H9 (cell line): ENCODE measurements around the gene SAP30L. TPM values are rescaled to one million over a fixed set of nuclear protein-coding genes. Genes with fewer than 3 reads are reported as not detected.

Experiments used
- DNase-seq: peaks from one replicate; pipeline ENCODE4 v3.0.0-alpha.2; 2017
- H2AFZ ChIP-seq: one replicate; pipeline ENCODE4 v1.6.1; 2013; ENCODE audit warnings: mild to moderate bottlenecking, low read length, control low read depth, moderate library complexity
- H2AK5ac ChIP-seq: 2 replicates; pipeline ENCODE4 v1.6.1; 2013; ENCODE audit warnings: low read length, control low read depth, mixed read lengths; ENCODE audit not compliant: insufficient read length
- H2BK120ac ChIP-seq: one replicate; pipeline ENCODE4 v1.6.1; 2013; ENCODE audit warnings: low read depth, mild to moderate bottlenecking, low read length, control low read depth, inconsistent platforms; ENCODE audit not compliant: poor library complexity, severe bottlenecking
- H2BK12ac ChIP-seq: 2 replicates; pipeline ENCODE4 v1.6.1; 2013; ENCODE audit warnings: low read length, control low read depth, mixed read lengths, low read depth; ENCODE audit not compliant: insufficient read length
- H2BK15ac ChIP-seq: 2 replicates; pipeline ENCODE4 v1.6.1; 2013; ENCODE audit warnings: low read depth, low read length, control low read depth
- H2BK20ac ChIP-seq: one replicate; pipeline ENCODE4 v1.6.1; 2013; ENCODE audit warnings: low read depth, mild to moderate bottlenecking, low read length, control low read depth, inconsistent platforms; ENCODE audit not compliant: poor library complexity, severe bottlenecking
- H2BK5ac ChIP-seq: 2 replicates; pipeline ENCODE4 v1.6.1; 2013; ENCODE audit warnings: low read length, control low read depth, mixed read lengths; ENCODE audit not compliant: insufficient read length
- H3K14ac ChIP-seq: 2 replicates; pipeline ENCODE4 v1.6.1; 2013; ENCODE audit warnings: low read length, control low read depth; ENCODE audit not compliant: insufficient read depth
- H3K18ac ChIP-seq: 2 replicates; pipeline ENCODE4 v1.6.1; 2013; ENCODE audit warnings: low read depth, mild to moderate bottlenecking, mixed read lengths, low read length, control low read depth; ENCODE audit not compliant: insufficient read length
- H3K23ac ChIP-seq: 2 replicates; pipeline ENCODE4 v1.6.1; 2013; ENCODE audit warnings: low read length, control low read depth, mixed read lengths, low read depth; ENCODE audit not compliant: insufficient read length
- H3K23me2 ChIP-seq: 2 replicates; pipeline ENCODE4 v1.6.1; 2013; ENCODE audit warnings: low read depth, mild to moderate bottlenecking, mixed read lengths, low read length, control low read depth; ENCODE audit not compliant: insufficient read length, poor library complexity, severe bottlenecking
- H3K27ac ChIP-seq: 2 replicates; pipeline ENCODE4 v1.5.1; 2013; ENCODE audit warnings: low read length, control low read depth, mixed read lengths, low read depth; ENCODE audit not compliant: insufficient read length
- H3K27me3 ChIP-seq: 2 replicates; pipeline ENCODE4 v1.6.1; 2013; ENCODE audit warnings: low read length, control low read depth, inconsistent platforms; ENCODE audit not compliant: insufficient read depth
- H3K4ac ChIP-seq: 2 replicates; pipeline ENCODE4 v1.6.1; 2013; ENCODE audit warnings: low read depth, mild to moderate bottlenecking, control low read depth, inconsistent platforms, low read length, moderate library complexity
- H3K4me1 ChIP-seq: 2 replicates; pipeline ENCODE4 v1.6.1; 2013; ENCODE audit warnings: low read length, control low read depth, inconsistent platforms; ENCODE audit not compliant: insufficient read depth
- H3K4me2 ChIP-seq: 2 replicates; pipeline ENCODE4 v1.6.1; 2013; ENCODE audit warnings: low read length, control low read depth, mixed read lengths; ENCODE audit not compliant: insufficient read length, insufficient read depth
- H3K56ac ChIP-seq: 2 replicates; pipeline ENCODE4 v1.6.1; 2013; ENCODE audit warnings: low read depth, mild to moderate bottlenecking, mixed read lengths, low read length, control low read depth; ENCODE audit not compliant: insufficient read length
- H3K79me1 ChIP-seq: 2 replicates; pipeline ENCODE4 v1.6.1; 2013; ENCODE audit warnings: low read depth, mild to moderate bottlenecking, moderate library complexity, low read length, control low read depth, inconsistent platforms; ENCODE audit not compliant: insufficient read depth, poor library complexity, severe bottlenecking
- H3K79me2 ChIP-seq: 2 replicates; pipeline ENCODE4 v1.6.1; 2013; ENCODE audit warnings: low read length, control low read depth, inconsistent platforms; ENCODE audit not compliant: insufficient read depth
- H3K9ac ChIP-seq: 2 replicates; pipeline ENCODE4 v1.6.1; 2013; ENCODE audit warnings: low read length, control low read depth, mixed read lengths; ENCODE audit not compliant: insufficient read length; ENCODE audit errors: extremely low read depth
- H3K9me3 ChIP-seq: one replicate; pipeline ENCODE4 v1.6.1; 2013; ENCODE audit warnings: low read depth, low read length, inconsistent platforms; ENCODE audit not compliant: control insufficient read depth
- H3T11ph ChIP-seq: one replicate; pipeline ENCODE4 v1.6.1; 2013; ENCODE audit warnings: mild to moderate bottlenecking, low read length, control low read depth, inconsistent platforms
- H4K20me1 ChIP-seq: one replicate; pipeline ENCODE4 v1.6.1; 2013; ENCODE audit not compliant: control insufficient read depth, insufficient read length, insufficient read depth
- H4K5ac ChIP-seq: 2 replicates; pipeline ENCODE4 v1.6.1; 2013; ENCODE audit warnings: low read depth, mild to moderate bottlenecking, mixed read lengths, low read length, control low read depth; ENCODE audit not compliant: insufficient read length
- H4K8ac ChIP-seq: replicated peaks from 2 replicates; pipeline ENCODE4 v1.6.1; 2013; ENCODE audit warnings: low read length, control low read depth, mixed read lengths, low read depth; ENCODE audit not compliant: insufficient read length
- H4K91ac ChIP-seq: 2 replicates; pipeline ENCODE4 v1.6.1; 2013; ENCODE audit warnings: low read depth, mild to moderate bottlenecking, moderate library complexity, mixed read lengths, low read length, control low read depth; ENCODE audit not compliant: insufficient read length
- H3K27ac Mint-ChIP-seq, 3 experiments: 2 replicates in 2 of 3; 3 replicates in 1 of 3; pipeline ENCODE4 v1.8.0; 2020 to 2021; ENCODE audit warnings: mixed read lengths in 3 of 3, mild to moderate bottlenecking in 1 of 3, moderate library complexity in 1 of 3
- H3K27me3 Mint-ChIP-seq: 2 replicates; pipeline ENCODE4 v1.8.0; 2021; ENCODE audit warnings: low read depth, mild to moderate bottlenecking, moderate library complexity, mixed read lengths
- H3K36me3 Mint-ChIP-seq, 3 experiments: 2 replicates in 2 of 3; 3 replicates in 1 of 3; pipeline ENCODE4 v1.8.0; 2020 to 2021; ENCODE audit warnings: low read depth in 3 of 3, mixed read lengths in 3 of 3; ENCODE audit not compliant: insufficient read depth in 1 of 3
- H3K4me1 Mint-ChIP-seq, 2 experiments: 2 replicates each; pipeline ENCODE4 v1.8.0; 2020; ENCODE audit warnings: mixed read lengths in 2 of 2
- H3K4me3 Mint-ChIP-seq, 2 experiments: 2 replicates in 1 of 2; 3 replicates in 1 of 2; pipeline ENCODE4 v1.8.0; 2020 to 2021; ENCODE audit warnings: mild to moderate bottlenecking in 2 of 2, mixed read lengths in 2 of 2, moderate library complexity in 1 of 2
- H3K9me3 Mint-ChIP-seq, 2 experiments: 2 replicates in 1 of 2; 3 replicates in 1 of 2; pipeline ENCODE4 v1.8.0; 2020; ENCODE audit warnings: mild to moderate bottlenecking in 2 of 2, mixed read lengths in 2 of 2, moderate library complexity in 1 of 2
- CTCF ChIP-seq: fragments of 200-600 bp; sonication (generic); conservative IDR thresholded peaks from 3 replicates; pipeline ENCODE4 v1.8.0; 2021; ENCODE audit warnings: antibody characterized with exemption, mild to moderate bottlenecking
- WGBS: extraction: QIAGEN DNeasy Blood & Tissue Kit; methylation state at CpG from one replicate; pipeline ENCODE4 v1.1.7; 2013; ENCODE audit warnings: missing lambda C conversion rate, low lambda C conversion rate, mixed read lengths; ENCODE audit not compliant: insufficient read length; ENCODE audit errors: extremely low coverage; 5-methylcytosine and 5-hydroxymethylcytosine counted together
- total RNA-seq: library from RNA; stranded (reverse); gene quantifications from 2 replicates; pipeline ENCODE4 v1.2.1, GENCODE V29; 2021

SAP30L gene
- total RNA-seq, 1 experiment from 2014 or later, result 25.0 TPM

GRCh38 chr5:154415114-154415513 is 30.7 kb upstream of the SAP30L start:
- Histone ChIP-seq H3K9me3 (no peaks in the 10 kb centered on the region), H2BK120ac (no peak overlapping the region), H3K79me1 (no peaks in the 10 kb centered on the region), H3K4ac (no peak overlapping the region), H3K9ac (no peak overlapping the region), H2BK5ac (no peak overlapping the region), H2BK15ac (no peak overlapping the region), H3K79me2 (no peaks in the 10 kb centered on the region), H3T11ph (no peak overlapping the region), H3K18ac (no peak overlapping the region), H3K23ac (no peak overlapping the region), H2BK20ac (no peak overlapping the region), H4K91ac (no peak overlapping the region), H3K4me1 (peaks cover 6% of the 10 kb centered on the region; the same call in 1 of the 2 replicates), H3K56ac (no peak overlapping the region), H3K27me3 (no peaks in the 10 kb centered on the region), H2AFZ (no peak overlapping the region), H2BK12ac (no peak overlapping the region), H4K20me1 (no peaks in the 10 kb centered on the region), H3K27ac (no peak overlapping the region), H4K8ac (no peak overlapping the region), H3K4me2 (no peak overlapping the region), H4K5ac (no peak overlapping the region), H3K23me2 (no peaks in the 10 kb centered on the region), H2AK5ac (no peak overlapping the region), H3K14ac (no peak overlapping the region)
- no peak for TF ChIP-seq CTCF
- Mint-ChIP-seq H3K9me3 (no peaks in the 10 kb centered on the region), H3K36me3 (peaks cover 0 to 3% (median 0%) of the 10 kb centered on the region in 3 experiments; a peak in 3 of 7 replicates), H3K27me3 (no peaks in the 10 kb centered on the region), H3K4me1 (peaks cover 10% of the 10 kb centered on the region in 2 experiments; a peak in 3 of 4 replicates), H3K4me3 (no peak overlapping the region), H3K27ac (no peak overlapping the region)
- WGBS, result no CpG with 5 or more reads among the region's 6 CpGs
- DNase-seq, result no peak
